ENCODE data around the gene INS.

Gene INS

GRCh38 chr11:2164861-2165555, 4.0 kb upstream of the INS start:
- no peak for DNase-seq (ENCODE audit: low spot score)

DNA sequence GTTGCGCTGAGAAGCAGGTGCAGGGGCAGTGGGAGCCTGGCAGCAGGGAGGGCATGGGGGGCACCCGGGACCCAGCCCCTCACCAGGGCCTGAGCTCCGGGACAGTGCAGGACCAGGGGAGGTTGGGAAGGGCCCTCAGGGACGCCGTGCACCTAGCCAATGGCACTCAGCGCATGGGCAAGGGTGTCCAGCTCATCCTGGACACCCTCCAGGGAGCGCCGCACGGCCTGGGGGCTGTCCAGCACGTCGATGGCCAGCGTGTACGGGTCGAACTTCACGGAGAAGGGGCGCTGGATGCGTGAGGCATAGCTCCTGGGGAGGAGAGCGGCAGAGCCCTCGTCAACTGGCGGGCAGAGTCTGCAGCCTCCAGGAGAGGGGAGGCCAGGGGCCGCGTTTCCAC, 3.1 kb upstream of the INS start:
- DNase-seq (ENCODE audit: low spot score), result no peak

DNA sequence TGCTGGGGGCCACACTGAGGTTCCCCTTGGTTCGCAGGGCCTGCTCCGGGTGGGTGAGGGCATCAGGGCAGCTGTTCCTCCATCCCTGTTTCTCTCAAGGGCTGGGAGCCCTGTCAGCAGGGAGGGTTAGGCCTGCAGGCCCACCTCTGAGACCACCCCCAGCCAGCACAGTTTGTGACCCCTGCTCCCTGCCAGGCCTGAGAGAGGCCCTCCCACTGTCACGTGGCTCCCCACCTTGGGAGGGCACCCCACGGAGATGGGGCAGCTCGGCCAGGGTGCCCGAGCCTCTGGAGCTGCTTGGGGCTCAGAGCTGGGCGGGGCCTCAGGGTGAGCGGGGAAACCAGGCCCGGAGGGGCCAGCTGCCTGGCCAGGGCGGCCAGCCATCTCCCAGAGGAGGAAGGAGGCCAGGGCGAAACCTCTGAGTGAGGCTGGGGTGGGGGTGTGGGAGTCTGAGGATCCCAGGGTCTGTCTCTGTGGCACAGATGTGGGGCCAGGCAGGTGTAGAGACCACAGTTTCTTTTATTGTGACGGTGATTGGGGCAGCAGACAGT, 2.5 kb upstream of the INS start:
- DNase-seq (ENCODE audit: low spot score), result no peak

DNA sequence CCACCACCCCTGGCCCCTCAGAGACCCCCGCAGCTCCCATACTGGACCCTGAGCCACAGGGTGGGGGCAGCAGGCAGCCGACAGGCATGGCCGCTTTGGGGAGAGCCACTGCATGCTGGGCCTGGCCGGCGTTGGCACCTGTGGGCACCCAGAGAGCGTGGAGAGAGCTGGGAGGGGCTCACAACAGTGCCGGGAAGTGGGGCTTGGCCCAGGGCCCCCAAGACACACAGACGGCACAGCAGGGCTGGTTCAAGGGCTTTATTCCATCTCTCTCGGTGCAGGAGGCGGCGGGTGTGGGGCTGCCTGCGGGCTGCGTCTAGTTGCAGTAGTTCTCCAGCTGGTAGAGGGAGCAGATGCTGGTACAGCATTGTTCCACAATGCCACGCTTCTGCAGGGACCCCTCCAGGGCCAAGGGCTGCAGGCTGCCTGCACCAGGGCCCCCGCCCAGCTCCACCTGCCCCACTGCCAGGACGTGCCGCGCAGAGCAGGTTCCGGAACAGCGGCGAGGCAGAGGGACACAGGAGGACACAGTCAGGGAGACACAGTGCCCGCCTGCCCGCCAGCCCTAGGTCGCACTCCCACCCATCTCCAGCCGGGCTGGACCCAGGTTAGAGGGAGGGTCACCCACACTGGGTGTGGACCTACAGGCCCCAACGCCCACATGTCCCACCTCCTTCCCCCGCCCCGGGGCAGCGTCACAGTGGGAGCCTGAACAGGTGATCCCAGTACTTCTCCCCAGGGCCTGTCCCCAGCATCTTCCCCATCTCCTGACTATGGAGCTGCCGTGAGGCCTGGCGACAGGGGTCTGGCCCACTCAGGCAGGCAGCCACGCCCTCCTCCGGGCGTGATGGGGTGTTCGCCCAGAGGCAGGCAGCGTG, 1.2 kb downstream of the INS start:
- DNase-seq (ENCODE audit: low spot score), result no peak

DNA sequence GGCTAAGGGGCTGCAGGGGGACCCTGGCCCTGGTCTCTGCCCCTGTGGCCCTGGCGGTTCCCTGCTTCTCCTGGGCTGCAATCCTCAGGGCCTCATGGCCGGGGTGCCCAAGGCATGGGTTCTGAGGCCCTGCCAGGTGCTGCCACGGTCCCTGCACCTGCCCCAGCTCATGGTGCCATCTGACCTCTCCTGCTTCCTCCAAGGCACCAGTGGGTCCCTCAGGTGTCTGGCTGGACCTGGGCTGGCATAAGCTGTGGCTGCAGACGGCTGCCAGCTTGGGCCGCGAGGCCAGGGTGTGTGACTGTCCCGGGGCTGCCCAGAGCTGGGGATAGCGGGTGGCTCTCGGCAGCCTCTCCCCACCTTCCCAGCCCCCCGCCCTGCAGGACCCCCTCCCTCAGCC, 2.0 kb downstream of the INS start:
- DNase-seq (ENCODE audit: low spot score), result no peak

- no peak for DNase-seq (ENCODE audit: low spot score)
Observed at GRCh38 chr11:2158296-2158737, 2.7 kb downstream of the INS start.

- no peak for DNase-seq (ENCODE audit: low spot score)
Observed at GRCh38 chr11:2157294-2158040, 3.5 kb downstream of the INS start.

GRCh38 chr11:2156416-2157182, 4.4 kb downstream of the INS start:
- peak; percentile 90 for DNase-seq (ENCODE audit: low spot score)

DNA sequence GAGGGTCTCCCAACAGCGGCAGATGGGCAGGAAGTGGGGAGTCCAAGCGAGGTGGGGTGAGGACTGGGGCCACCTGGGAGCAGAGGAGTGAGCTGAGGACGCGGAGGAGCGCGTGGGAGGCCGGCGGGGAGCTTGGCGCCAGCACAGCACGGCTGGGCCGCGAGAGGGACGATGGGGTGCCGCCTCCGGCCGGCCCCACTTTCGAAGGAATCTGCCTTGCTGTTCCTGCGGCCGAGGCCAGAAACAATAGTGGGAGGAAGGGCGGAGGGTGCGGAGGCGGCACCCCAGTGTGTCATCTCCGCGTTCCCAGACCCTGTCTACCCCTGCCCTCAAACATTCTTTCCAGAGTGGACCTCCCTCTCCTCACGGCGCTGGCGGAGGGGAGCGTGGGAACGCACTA, 5.5 kb downstream of the INS start:
- no peak for DNase-seq (ENCODE audit: low spot score)

DNA sequence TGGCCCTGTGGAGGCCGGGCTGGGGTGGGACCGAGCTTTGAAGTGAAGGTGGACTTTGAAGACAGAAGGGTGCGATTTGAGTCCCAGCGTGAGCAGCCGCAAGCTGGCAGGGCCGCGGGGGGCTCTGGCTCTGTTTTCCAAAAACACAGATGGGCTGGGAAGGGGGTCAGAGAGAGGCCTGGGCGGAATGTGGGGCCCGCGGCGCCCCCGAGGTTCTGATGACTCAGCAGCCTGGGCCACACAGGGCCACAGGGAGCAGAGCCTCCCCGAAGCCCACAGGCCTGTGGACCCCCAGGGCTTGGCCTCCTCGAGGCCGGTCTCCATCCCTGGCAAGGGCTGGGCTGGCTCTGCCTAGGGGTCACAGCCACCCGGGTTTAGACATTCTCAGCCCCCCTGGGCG, 6.1 kb downstream of the INS start:
- no peak for DNase-seq (ENCODE audit: low spot score)

- DNase-seq (ENCODE audit: low spot score), result no peak
Observed at GRCh38 chr11:2154195-2154585, 6.8 kb downstream of the INS start.

GRCh38 chr11:2153581-2154194, 7.3 kb downstream of the INS start:
- DNase-seq (ENCODE audit: low spot score), result no peak

DNA sequence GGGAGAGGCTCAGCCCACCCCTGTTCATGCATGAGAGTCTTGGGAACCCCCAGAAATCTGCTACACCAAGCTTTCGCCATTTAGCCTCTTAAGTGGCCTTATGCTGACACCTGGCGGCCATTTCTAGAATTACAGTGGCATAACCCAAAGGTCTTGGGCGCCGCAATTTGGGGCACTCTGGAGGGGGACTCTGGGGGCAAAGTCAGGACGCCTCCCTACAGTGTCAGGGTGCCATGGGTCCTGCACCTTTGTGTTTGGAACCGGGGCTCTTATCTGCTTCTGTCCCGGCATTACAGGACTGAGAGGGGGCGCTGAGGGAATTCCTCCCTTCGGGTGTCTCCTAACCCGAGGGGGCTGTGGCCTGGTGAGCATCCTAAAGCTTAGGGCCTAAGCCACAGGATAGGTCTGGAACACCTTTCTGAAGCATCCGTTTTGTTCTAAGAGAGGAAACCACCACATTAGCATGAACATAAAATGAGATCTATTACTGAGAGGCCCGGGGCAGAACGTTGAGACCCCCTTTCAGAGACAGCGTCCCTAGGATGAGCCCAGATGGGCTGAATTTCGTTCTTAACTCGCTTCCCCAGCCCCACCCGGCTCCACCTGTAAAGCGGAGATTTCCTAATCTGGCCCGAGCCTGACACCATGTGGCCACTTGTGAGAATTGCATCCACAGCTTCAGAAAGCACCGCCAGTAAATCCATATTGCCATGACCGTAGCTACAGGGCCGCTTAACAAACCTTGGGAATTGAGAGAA, 9.3 kb downstream of the INS start:
- DNase-seq (ENCODE audit: low spot score), result peak; percentile 88

GRCh38 chr11:2149864-2150847, 10.9 kb downstream of the INS start:
- DNase-seq (ENCODE audit: low spot score), result peak; percentile 70

- no peak for DNase-seq (ENCODE audit: low spot score)
Observed at GRCh38 chr11:2149460-2149859, 11.5 kb downstream of the INS start.

- DNase-seq (ENCODE audit: low spot score), result no peak
Observed at GRCh38 chr11:2148595-2148994, 12.4 kb downstream of the INS start.

DNA sequence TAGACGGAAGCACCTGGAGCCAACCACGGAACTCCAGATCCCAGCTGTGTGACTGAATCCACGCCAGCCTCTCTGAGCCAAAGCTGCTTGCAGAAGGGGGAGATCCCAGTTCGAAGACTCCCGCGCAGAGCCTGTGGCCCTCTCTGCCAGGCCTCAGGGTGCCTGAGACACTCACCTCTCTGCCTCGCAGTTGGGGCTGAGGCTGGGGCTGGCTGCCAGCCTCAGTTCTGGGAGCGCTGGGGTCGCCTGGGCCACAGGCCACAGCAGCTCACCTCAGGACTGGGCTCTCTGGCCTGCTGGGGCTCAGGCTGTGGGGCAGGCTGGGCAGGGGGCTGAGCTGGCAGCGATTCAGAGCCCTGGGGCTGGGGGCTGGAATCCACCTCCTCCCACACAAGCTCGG, 13.6 kb downstream of the INS start:
- DNase-seq (ENCODE audit: low spot score), result no peak

DNA sequence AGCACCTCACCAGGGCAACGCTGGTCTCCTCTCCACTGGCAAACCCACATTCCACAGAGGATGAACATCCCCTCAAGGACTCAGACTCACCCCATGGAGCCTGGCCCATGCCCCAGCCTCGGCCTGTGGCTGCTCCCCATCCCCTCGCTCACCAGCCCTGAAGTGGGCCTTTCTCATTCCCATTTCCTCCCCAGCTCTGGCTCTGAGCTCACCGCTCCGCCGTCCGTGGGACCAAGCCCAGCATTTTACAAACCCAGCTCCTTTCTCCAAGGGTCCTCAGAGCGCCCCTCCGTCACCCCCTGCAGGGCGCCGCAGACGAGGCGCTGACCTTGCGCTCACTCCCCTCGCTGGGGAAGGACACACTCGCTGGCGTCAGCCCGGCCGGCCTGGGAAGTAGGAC, 15.0 kb downstream of the INS start:
- no peak for DNase-seq (ENCODE audit: low spot score)

GRCh38 chr11:2144544-2145248, 16.3 kb downstream of the INS start:
- no peak for DNase-seq (ENCODE audit: low spot score)
